SK-N-SH treated with all-trans-retinoic acid at 6 μM for 48 hours (cell line): ENCODE data around the gene EHD4.

Experiments
- ARNTL ChIP-seq: fragments of 450-650 bp; formaldehyde crosslinking; IDR thresholded peaks from 2 replicates; pipeline ENCODE4 v1.5.0; 2020; ENCODE audit warnings: low read depth, mild to moderate bottlenecking, moderate library complexity, borderline replicate concordance
- ESRRG ChIP-seq: fragments of 250-450 bp; sonication (Bioruptor Pico); IDR thresholded peaks from 2 replicates; pipeline ENCODE4 v1.6.1; 2021; ENCODE audit warnings: mild to moderate bottlenecking
- OSR1 ChIP-seq: fragments of 250-450 bp; sonication (Bioruptor Pico); IDR thresholded peaks from 2 replicates; pipeline ENCODE4 v1.8.0; 2022; ENCODE audit warnings: moderate library complexity, mild to moderate bottlenecking, inconsistent platforms
- RARB ChIP-seq: fragments of 250-450 bp; sonication (Bioruptor Pico); IDR thresholded peaks from 2 replicates; pipeline ENCODE4 v1.8.0; 2021; ENCODE audit warnings: mild to moderate bottlenecking, moderate library complexity
- SNAI2 ChIP-seq: fragments of 250-450 bp; sonication (Bioruptor Pico); IDR thresholded peaks from 2 replicates; pipeline ENCODE4 v1.5.0; 2020; ENCODE audit warnings: mild to moderate bottlenecking, moderate library complexity
- TCF4 ChIP-seq: fragments of 250-450 bp; sonication (Bioruptor Pico); IDR thresholded peaks from 2 replicates; pipeline ENCODE4 v1.8.0; 2021; ENCODE audit warnings: mild to moderate bottlenecking, moderate library complexity, borderline replicate concordance
- TOX ChIP-seq: fragments of 250-450 bp; sonication (Bioruptor Pico); IDR thresholded peaks from 2 replicates; pipeline ENCODE4 v1.8.0; 2021; ENCODE audit warnings: mild to moderate bottlenecking, moderate library complexity, borderline replicate concordance
- ZC3H10 ChIP-seq: fragments of 250-450 bp; sonication (Bioruptor Pico); IDR thresholded peaks from 2 replicates; pipeline ENCODE4 v1.5.1; 2021; ENCODE audit warnings: mild to moderate bottlenecking, moderate library complexity
- ZFP30 ChIP-seq: fragments of 450-650 bp; formaldehyde crosslinking; IDR thresholded peaks from 2 replicates; pipeline ENCODE4 v1.5.0; 2022; ENCODE audit warnings: mild to moderate bottlenecking, moderate library complexity
- ZNF565 ChIP-seq: fragments of 450-650 bp; formaldehyde crosslinking; conservative IDR thresholded peaks from 2 replicates; pipeline ENCODE4 v1.5.0; 2020; ENCODE audit warnings: low read depth, mild to moderate bottlenecking, moderate library complexity
- ZNF70 ChIP-seq: fragments of 450-650 bp; formaldehyde crosslinking; IDR thresholded peaks from 2 replicates; pipeline ENCODE4 v1.5.0; 2020; ENCODE audit warnings: mild to moderate bottlenecking, moderate library complexity
- ZNF8 ChIP-seq: fragments of 450-650 bp; formaldehyde crosslinking; IDR thresholded peaks from 2 replicates; pipeline ENCODE4 v1.5.0; 2020; ENCODE audit warnings: mild to moderate bottlenecking, moderate library complexity
- TF ChIP-seq, protein P1 (sequence below): fragments of 250-450 bp; sonication (Bioruptor Pico); IDR thresholded peaks from 2 replicates; pipeline ENCODE4 v1.8.0; 2020; ENCODE audit warnings: mild to moderate bottlenecking, moderate library complexity, borderline replicate concordance

GRCh38 chr15:41983221-41983620, 10.9 kb upstream of the EHD4 start:
- no peak for TF ChIP-seq ESRRG (CRISPR knock-in tag)
- TF ChIP-seq, protein P1, sequence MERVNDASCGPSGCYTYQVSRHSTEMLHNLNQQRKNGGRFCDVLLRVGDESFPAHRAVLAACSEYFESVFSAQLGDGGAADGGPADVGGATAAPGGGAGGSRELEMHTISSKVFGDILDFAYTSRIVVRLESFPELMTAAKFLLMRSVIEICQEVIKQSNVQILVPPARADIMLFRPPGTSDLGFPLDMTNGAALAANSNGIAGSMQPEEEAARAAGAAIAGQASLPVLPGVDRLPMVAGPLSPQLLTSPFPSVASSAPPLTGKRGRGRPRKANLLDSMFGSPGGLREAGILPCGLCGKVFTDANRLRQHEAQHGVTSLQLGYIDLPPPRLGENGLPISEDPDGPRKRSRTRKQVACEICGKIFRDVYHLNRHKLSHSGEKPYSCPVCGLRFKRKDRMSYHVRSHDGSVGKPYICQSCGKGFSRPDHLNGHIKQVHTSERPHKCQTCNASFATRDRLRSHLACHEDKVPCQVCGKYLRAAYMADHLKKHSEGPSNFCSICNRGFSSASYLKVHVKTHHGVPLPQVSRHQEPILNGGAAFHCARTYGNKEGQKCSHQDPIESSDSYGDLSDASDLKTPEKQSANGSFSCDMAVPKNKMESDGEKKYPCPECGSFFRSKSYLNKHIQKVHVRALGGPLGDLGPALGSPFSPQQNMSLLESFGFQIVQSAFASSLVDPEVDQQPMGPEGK (CRISPR knock-in tag), result no peak
- TF ChIP-seq TCF4 (CRISPR knock-in tag), result no peak
- TF ChIP-seq ZFP30 (CRISPR knock-in tag), result no peak
- no peak for TF ChIP-seq ARNTL (CRISPR knock-in tag)
- no peak for TF ChIP-seq TOX
- no peak for TF ChIP-seq ZNF70
- no peak for TF ChIP-seq OSR1 (CRISPR knock-in tag)
- no peak for TF ChIP-seq ZNF565
- TF ChIP-seq RARB (CRISPR knock-in tag), result no peak
- TF ChIP-seq ZC3H10 (CRISPR knock-in tag), result no peak
- no peak for TF ChIP-seq SNAI2
- TF ChIP-seq ZNF8 (CRISPR knock-in tag), result no peak
